ENCODE results near the gene TBC1D9B.

The TBC1D9B gene

GRCh38 chr5:179882338-179882737 is 25.4 kb downstream of the TBC1D9B start:
- no peak for TF ChIP-seq TAF1 (IDR thresholded peaks at IDR 0.05; ENCODE audit: low read depth)
- TF ChIP-seq TEAD4 (IDR thresholded peaks at IDR 0.05), result no peak
- no peak for TF ChIP-seq YY1 (IDR thresholded peaks at IDR 0.05; ENCODE audit: low read depth)
- TF ChIP-seq CEBPB (IDR thresholded peaks at IDR 0.05), result no peak
- TF ChIP-seq RAD21 (IDR thresholded peaks at IDR 0.05; ENCODE audit: low read depth), result no peak
- TF ChIP-seq FOXM1 (IDR thresholded peaks at IDR 0.05; ENCODE audit: borderline replicate concordance, low read depth), result no peak
- TF ChIP-seq MAX (IDR thresholded peaks at IDR 0.05), result no peak
- no peak for TF ChIP-seq EP300 (IDR thresholded peaks at IDR 0.05; ENCODE audit: borderline replicate concordance)
- TF ChIP-seq, protein P1, sequence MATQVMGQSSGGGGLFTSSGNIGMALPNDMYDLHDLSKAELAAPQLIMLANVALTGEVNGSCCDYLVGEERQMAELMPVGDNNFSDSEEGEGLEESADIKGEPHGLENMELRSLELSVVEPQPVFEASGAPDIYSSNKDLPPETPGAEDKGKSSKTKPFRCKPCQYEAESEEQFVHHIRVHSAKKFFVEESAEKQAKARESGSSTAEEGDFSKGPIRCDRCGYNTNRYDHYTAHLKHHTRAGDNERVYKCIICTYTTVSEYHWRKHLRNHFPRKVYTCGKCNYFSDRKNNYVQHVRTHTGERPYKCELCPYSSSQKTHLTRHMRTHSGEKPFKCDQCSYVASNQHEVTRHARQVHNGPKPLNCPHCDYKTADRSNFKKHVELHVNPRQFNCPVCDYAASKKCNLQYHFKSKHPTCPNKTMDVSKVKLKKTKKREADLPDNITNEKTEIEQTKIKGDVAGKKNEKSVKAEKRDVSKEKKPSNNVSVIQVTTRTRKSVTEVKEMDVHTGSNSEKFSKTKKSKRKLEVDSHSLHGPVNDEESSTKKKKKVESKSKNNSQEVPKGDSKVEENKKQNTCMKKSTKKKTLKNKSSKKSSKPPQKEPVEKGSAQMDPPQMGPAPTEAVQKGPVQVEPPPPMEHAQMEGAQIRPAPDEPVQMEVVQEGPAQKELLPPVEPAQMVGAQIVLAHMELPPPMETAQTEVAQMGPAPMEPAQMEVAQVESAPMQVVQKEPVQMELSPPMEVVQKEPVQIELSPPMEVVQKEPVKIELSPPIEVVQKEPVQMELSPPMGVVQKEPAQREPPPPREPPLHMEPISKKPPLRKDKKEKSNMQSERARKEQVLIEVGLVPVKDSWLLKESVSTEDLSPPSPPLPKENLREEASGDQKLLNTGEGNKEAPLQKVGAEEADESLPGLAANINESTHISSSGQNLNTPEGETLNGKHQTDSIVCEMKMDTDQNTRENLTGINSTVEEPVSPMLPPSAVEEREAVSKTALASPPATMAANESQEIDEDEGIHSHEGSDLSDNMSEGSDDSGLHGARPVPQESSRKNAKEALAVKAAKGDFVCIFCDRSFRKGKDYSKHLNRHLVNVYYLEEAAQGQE (IDR thresholded peaks at IDR 0.05; ENCODE audit: low read depth), result no peak
- TF ChIP-seq EGR1 (IDR thresholded peaks at IDR 0.05), result no peak

DNA sequence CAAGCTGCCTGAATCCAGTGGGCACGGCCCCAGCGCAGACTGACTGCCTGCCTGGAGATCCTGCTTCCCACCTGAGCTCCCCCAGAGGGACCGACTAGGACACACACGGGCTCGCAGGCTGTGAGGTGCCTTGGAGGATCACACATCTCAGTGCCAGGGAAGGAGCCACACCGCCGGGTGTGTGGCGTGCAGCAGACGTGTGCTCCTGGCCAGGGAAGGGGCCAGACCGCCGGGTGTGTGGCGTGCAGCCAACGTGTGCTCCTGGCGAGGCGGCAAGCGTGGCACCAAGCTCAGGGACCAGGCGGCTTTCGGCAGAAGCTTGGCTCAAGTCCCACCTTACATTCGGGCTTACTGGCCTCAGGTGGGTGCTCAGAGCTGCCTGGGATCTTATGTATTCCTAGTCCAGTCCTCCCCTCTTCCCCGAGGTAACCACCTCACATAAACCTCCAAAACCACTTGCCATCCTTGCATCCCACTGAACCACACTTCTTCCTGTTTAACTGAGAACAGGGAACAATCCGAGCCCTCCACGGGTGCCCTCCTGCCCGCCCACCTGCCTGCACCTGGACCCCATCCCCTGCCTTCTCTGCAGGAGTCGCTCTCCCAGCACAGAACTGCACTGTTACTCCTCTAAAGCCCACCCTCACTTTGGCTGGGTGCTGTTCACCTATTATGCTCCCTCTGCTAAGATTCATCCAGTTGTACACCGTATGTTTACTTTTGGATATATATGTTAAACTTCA is 26.7 kb downstream of the TBC1D9B start:
- TF ChIP-seq TAF1 (IDR thresholded peaks at IDR 0.05; ENCODE audit: low read depth), result no peak
- TF ChIP-seq ZBTB7A (IDR thresholded peaks at IDR 0.05; ENCODE audit: low read depth), result no peak
- no peak for TF ChIP-seq RAD21 (IDR thresholded peaks at IDR 0.05; ENCODE audit: low read depth)
- no peak for TF ChIP-seq CEBPB (IDR thresholded peaks at IDR 0.05)
- TF ChIP-seq TEAD4 (IDR thresholded peaks at IDR 0.05), result no peak
- TF ChIP-seq CREB1 (IDR thresholded peaks at IDR 0.05; ENCODE audit: low read depth), result no peak
- no peak for TF ChIP-seq MAX (IDR thresholded peaks at IDR 0.05)
- TF ChIP-seq EGR1 (IDR thresholded peaks at IDR 0.05), result no peak

DNA sequence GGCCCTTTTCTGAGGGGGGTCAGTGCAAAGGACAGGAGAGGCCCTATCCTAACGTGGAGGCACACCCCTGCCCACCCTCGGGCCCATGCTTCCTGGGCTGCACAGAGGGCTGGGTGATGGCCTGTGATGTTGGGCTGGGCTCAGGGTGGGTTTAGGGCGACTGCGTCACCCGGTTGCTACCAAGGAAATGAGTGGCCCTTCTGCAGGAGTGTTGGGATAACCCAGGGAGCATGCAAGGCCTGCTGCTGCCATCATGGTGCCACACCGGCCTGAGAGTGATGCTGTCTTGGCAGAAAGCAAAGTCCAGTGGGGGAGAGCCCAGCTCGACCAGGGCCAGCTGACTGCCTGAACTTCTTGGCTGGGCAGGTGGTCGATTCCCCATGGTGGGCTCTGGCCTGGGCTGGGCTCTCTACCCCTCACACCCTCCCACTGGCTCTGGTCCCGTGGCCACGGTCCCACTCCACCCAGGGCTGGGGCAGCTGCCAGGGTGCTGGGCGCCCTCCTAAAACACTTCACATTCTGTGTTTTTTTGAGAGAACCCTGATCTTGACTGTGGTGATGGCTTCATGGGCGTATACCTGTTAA is 27.5 kb downstream of the TBC1D9B start:
- TF ChIP-seq YY1 (IDR thresholded peaks at IDR 0.05; ENCODE audit: low read depth) (no peak), FOXM1 (IDR thresholded peaks at IDR 0.05; ENCODE audit: borderline replicate concordance, low read depth) (no peak)

DNA sequence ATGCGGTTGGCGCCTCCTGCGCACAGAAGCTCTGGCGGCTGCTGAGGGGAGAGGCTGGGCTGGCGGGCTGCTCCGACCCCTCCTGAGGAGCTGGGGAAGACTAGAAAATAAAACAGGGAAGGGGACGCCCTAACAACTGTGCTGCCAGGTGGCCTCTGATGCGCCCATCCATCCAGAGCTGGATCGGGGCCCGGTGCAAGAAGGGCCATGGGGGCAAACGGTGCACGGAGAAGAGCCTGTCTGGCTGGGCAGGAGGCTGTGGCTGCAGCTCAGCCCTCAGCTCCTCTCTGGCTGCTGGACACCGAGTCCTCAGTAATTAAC is 28.0 kb downstream of the TBC1D9B start:
- TF ChIP-seq TAF1 (IDR thresholded peaks at IDR 0.05; ENCODE audit: low read depth), result no peak
- TF ChIP-seq, protein P1 (IDR thresholded peaks at IDR 0.05; ENCODE audit: low read depth), result no peak
- no peak for TF ChIP-seq TEAD4 (IDR thresholded peaks at IDR 0.05)
- TF ChIP-seq ZBTB7A (IDR thresholded peaks at IDR 0.05; ENCODE audit: low read depth), result no peak
- no peak for TF ChIP-seq NFIC (IDR thresholded peaks at IDR 0.05)
- TF ChIP-seq CREB1 (IDR thresholded peaks at IDR 0.05; ENCODE audit: low read depth), result no peak
- no peak for TF ChIP-seq EGR1 (IDR thresholded peaks at IDR 0.05)

DNA sequence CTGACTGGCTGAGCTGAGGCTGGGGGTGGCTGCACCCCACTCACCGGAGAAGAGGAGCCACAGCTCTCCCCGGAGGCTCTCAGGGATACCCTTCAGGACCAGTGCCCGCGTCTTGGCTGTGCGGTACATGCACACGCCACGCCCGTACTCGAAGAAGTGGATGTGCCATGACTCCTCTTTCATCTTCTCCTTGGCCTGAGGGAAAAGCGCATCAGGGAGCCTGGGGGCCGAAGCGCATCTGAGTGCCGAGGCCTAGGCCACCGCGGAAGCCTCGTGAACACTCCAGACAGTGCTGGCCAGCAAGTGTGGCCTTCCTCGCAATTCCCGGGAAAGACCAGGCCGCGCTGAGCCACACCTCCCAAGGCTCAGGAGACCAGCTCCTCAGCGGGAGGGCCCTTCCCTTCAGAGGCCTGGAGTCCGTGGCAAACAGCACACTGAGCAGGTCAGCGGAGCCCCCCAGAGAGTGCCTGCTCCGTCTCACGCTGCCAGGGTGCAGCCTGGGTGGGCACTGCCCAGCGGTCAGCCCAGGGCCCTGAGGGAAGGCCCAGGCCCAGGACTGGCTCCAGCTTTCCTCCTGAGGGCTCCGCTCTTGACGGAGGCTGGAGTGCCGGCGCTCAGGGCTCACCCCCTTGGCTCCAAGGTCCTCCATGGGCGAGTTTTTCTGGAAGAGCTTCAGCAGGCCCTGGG is 28.6 kb downstream of the TBC1D9B start:
- no peak for TF ChIP-seq FOXM1 (IDR thresholded peaks at IDR 0.05; ENCODE audit: borderline replicate concordance, low read depth)
- no peak for TF ChIP-seq TEAD4 (IDR thresholded peaks at IDR 0.05)
- no peak for TF ChIP-seq TAF1 (IDR thresholded peaks at IDR 0.05; ENCODE audit: low read depth)
- TF ChIP-seq EGR1 (IDR thresholded peaks at IDR 0.05), result no peak
- TF ChIP-seq MAX (IDR thresholded peaks at IDR 0.05), result no peak
- no peak for TF ChIP-seq CREB1 (IDR thresholded peaks at IDR 0.05; ENCODE audit: low read depth)
- no peak for TF ChIP-seq USF1 (IDR thresholded peaks at IDR 0.05)
- no peak for TF ChIP-seq ZBTB7A (IDR thresholded peaks at IDR 0.05; ENCODE audit: low read depth)
- TF ChIP-seq RAD21 (IDR thresholded peaks at IDR 0.05; ENCODE audit: low read depth), result no peak
- no peak for TF ChIP-seq YY1 (IDR thresholded peaks at IDR 0.05; ENCODE audit: low read depth)

DNA sequence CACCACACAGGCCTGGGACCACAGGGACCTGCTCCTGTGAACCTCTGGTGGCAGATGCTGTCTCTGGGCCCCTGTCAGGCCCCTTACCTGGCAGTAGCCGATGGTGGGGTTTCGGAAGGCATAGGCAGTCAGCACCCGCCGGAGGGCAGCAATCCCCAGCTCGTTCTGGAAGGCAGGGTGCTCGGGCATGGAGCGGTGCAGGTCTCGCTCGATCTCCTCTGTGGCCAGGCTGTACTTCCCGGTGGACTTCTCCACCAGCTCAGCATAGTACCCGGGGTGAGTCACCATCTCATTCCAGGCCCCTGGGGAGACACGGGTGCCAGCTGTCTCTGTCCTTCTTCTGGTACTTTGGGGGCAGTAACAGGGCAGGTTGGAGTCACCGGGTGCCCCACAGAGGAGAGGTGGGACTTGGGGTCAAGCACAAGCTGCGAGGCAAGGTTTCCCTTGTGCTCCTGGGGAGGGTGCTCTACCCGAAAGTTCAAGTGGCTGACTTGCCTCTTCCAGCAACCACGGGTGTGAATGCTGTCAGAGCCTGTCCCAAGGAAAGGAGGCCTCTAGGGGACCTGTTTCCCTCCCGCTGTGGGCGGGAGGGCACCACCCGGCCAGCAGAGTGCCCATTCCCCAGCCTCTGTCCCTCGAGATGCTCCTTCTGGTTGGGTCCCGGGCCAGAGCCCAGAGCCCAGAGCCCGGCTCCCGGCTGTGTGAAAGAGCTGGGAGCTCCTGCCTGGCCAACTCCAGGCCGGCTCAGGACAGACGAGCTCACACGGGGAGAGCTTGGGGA is 29.3 kb downstream of the TBC1D9B start:
- TF ChIP-seq USF1 (IDR thresholded peaks at IDR 0.05), result no peak
- TF ChIP-seq EP300 (IDR thresholded peaks at IDR 0.05; ENCODE audit: borderline replicate concordance), result no peak
- TF ChIP-seq NFIC (IDR thresholded peaks at IDR 0.05), result no peak
- no peak for TF ChIP-seq ZBTB7A (IDR thresholded peaks at IDR 0.05; ENCODE audit: low read depth)
